WTC11 (cell line): ENCODE results near the gene ITGA11. TPM values are rescaled to one million over a fixed set of nuclear protein-coding genes. Genes with fewer than 3 reads are reported as not detected.

Experiments used
- ATAC-seq: fragments of 200-7000 bp; cut with Tn5 transposase; 2 replicates; pipeline ENCODE4 v1.10.0; 2021; ENCODE audit warnings: mild to moderate bottlenecking, moderate library complexity
- CTCF ChIA-PET: fragments of 300-600 bp; sonication (Branson Sonifier 250); formaldehyde crosslinking; loops from one replicate; lab custom pipeline; 2021; ENCODE audit warnings: antibody characterized with exemption; lab: Charles Lee
- POLR2A ChIA-PET: fragments of 350-600 bp; sonication (Branson Sonifier 250); formaldehyde crosslinking; loops from one replicate; lab custom pipeline; 2021; ENCODE audit warnings: antibody characterized with exemption; lab: Charles Lee
- DNase-seq: peaks from one replicate; pipeline ENCODE4 v3.0.0; 2021; ENCODE audit warnings: low spot score
- H3K27ac Mint-ChIP-seq: 2 replicates; pipeline ENCODE4 v1.8.0; 2021; ENCODE audit warnings: mixed read lengths
- H3K27me3 Mint-ChIP-seq: 2 replicates; pipeline ENCODE4 v1.8.0; 2021; ENCODE audit warnings: low read depth, mild to moderate bottlenecking, moderate library complexity, mixed read lengths
- H3K36me3 Mint-ChIP-seq: 2 replicates; pipeline ENCODE4 v1.8.0; 2021; ENCODE audit warnings: mixed read lengths
- H3K4me1 Mint-ChIP-seq: 2 replicates; pipeline ENCODE4 v1.8.0; 2022; ENCODE audit warnings: mixed read lengths
- H3K4me3 Mint-ChIP-seq: 2 replicates; pipeline ENCODE4 v1.8.0; 2021; ENCODE audit warnings: mild to moderate bottlenecking, moderate library complexity, mixed read lengths
- H3K9me3 Mint-ChIP-seq: 2 replicates; pipeline ENCODE4 v1.8.0; 2021; ENCODE audit warnings: mixed read lengths
- AR ChIP-seq: fragments of 250-450 bp; sonication (Bioruptor Pico); IDR thresholded peaks from 2 replicates; pipeline ENCODE4 v1.9.0; 2021; ENCODE audit warnings: mild to moderate bottlenecking
- CREM ChIP-seq: sonication (generic); formaldehyde crosslinking; IDR thresholded peaks from 2 replicates; pipeline ENCODE4 v1.8.1; 2022; ENCODE audit warnings: mild to moderate bottlenecking, missing genetic modification reagents, moderate library complexity
- CTCF ChIP-seq: fragments of 200-600 bp; IDR thresholded peaks from 2 replicates; pipeline ENCODE4 v1.8.0; 2022; ENCODE audit warnings: antibody characterized with exemption
- E2F1 ChIP-seq: sonication (generic); formaldehyde crosslinking; IDR thresholded peaks from 2 replicates; pipeline ENCODE4 v1.8.0; 2022; ENCODE audit warnings: mild to moderate bottlenecking, missing genetic modification reagents
- E2F5 ChIP-seq: sonication (generic); formaldehyde crosslinking; IDR thresholded peaks from 2 replicates; pipeline ENCODE4 v1.8.1; 2022; ENCODE audit warnings: mild to moderate bottlenecking, moderate library complexity, missing genetic modification reagents
- EMX1 ChIP-seq: fragments of 250-450 bp; sonication (Bioruptor Pico); IDR thresholded peaks from 2 replicates; pipeline ENCODE4 v1.8.0; 2021; ENCODE audit warnings: mild to moderate bottlenecking
- ESRRA ChIP-seq: sonication (generic); formaldehyde crosslinking; IDR thresholded peaks from 2 replicates; pipeline ENCODE4 v1.8.1; 2022; ENCODE audit warnings: mild to moderate bottlenecking, missing genetic modification reagents, borderline replicate concordance
- FOXP4 ChIP-seq: sonication (generic); formaldehyde crosslinking; IDR thresholded peaks from 2 replicates; pipeline ENCODE4 v1.8.0; 2022; ENCODE audit warnings: mild to moderate bottlenecking, missing genetic modification reagents
- GTF2I ChIP-seq: fragments of 250-450 bp; sonication (Bioruptor Pico); conservative IDR thresholded peaks from 2 replicates; pipeline ENCODE4 v1.4.0; 2021; ENCODE audit warnings: mild to moderate bottlenecking
- MLX ChIP-seq: sonication (generic); formaldehyde crosslinking; IDR thresholded peaks from 2 replicates; pipeline ENCODE4 v1.8.1; 2023; ENCODE audit warnings: mild to moderate bottlenecking, missing genetic modification reagents, moderate library complexity
- MYBL2 ChIP-seq: sonication (generic); formaldehyde crosslinking; IDR thresholded peaks from 2 replicates; pipeline ENCODE4 v1.8.1; 2023; ENCODE audit warnings: mild to moderate bottlenecking, moderate library complexity, missing genetic modification reagents
- NR2C2 ChIP-seq: sonication (generic); formaldehyde crosslinking; IDR thresholded peaks from 2 replicates; pipeline ENCODE4 v1.8.0; 2022; ENCODE audit warnings: mild to moderate bottlenecking, missing genetic modification reagents
- SMAD3 ChIP-seq: sonication (generic); formaldehyde crosslinking; IDR thresholded peaks from 2 replicates; pipeline ENCODE4 v1.8.0; 2022; ENCODE audit warnings: missing genetic modification reagents, mild to moderate bottlenecking, borderline replicate concordance
- TCF7 ChIP-seq: sonication (generic); formaldehyde crosslinking; IDR thresholded peaks from 2 replicates; pipeline ENCODE4 v1.8.0; 2022; ENCODE audit warnings: mild to moderate bottlenecking, low read depth, missing genetic modification reagents, moderate library complexity
- TP53 ChIP-seq: sonication (generic); formaldehyde crosslinking; IDR thresholded peaks from 2 replicates; pipeline ENCODE4 v1.8.1; 2023; ENCODE audit warnings: mild to moderate bottlenecking, missing genetic modification reagents
- USF1 ChIP-seq: sonication (generic); formaldehyde crosslinking; IDR thresholded peaks from 2 replicates; pipeline ENCODE4 v1.8.0; 2022; ENCODE audit warnings: mild to moderate bottlenecking, missing genetic modification reagents
- ZNF138 ChIP-seq: sonication (generic); formaldehyde crosslinking; conservative IDR thresholded peaks from 2 replicates; pipeline ENCODE4 v1.8.1; 2022; ENCODE audit warnings: mild to moderate bottlenecking, moderate library complexity, missing genetic modification reagents
- ZNF219 ChIP-seq: sonication (generic); formaldehyde crosslinking; IDR thresholded peaks from 2 replicates; pipeline ENCODE4 v1.8.0; 2023; ENCODE audit warnings: missing genetic modification reagents, mild to moderate bottlenecking, borderline replicate concordance
- ZNF263 ChIP-seq: sonication (generic); formaldehyde crosslinking; IDR thresholded peaks from 2 replicates; pipeline ENCODE4 v1.8.1; 2022; ENCODE audit warnings: low read depth, mild to moderate bottlenecking, moderate library complexity, missing genetic modification reagents
- total RNA-seq: library from RNA; stranded (reverse); gene quantifications from 3 replicates; pipeline ENCODE4 v1.2.3, GENCODE V29; 2021

ITGA11 gene
- total RNA-seq, 1 experiment from 2014 or later = 0.15 TPM

- TF ChIP-seq MLX (CRISPR knock-in tag) (no peak), EMX1 (CRISPR knock-in tag) (no peak), USF1 (CRISPR knock-in tag) (no peak), ZNF263 (no peak), AR (CRISPR knock-in tag) (no peak), CTCF (no peak), FOXP4 (CRISPR knock-in tag) (no peak), NR2C2 (CRISPR knock-in tag) (no peak), CREM (CRISPR knock-in tag) (no peak), E2F5 (CRISPR knock-in tag) (no peak), TP53 (CRISPR knock-in tag) (no peak), GTF2I (CRISPR knock-in tag) (no peak), ZNF138 (CRISPR knock-in tag) (no peak), MYBL2 (CRISPR knock-in tag) (no peak), TCF7 (CRISPR knock-in tag) (no peak), E2F1 (no peak), SMAD3 (CRISPR knock-in tag) (no peak), ZNF219 (no peak), ESRRA (CRISPR knock-in tag) (no peak)
- TF ChIP-seq, all 79 proteins: peak for 0
- Mint-ChIP-seq H3K9me3 (no peaks in the 10 kb centered on the region), H3K4me1 (peaks cover 23% of the 10 kb centered on the region), H3K27ac (no peak overlapping the region), H3K27me3 (peaks cover 8% of the 10 kb centered on the region), H3K36me3 (no peaks in the 10 kb centered on the region), H3K4me3 (no peak overlapping the region)
- ChIA-PET POLR2A (interaction anchor here (0.6 kb wide), 1 partner anchor 55 kb away, joined by 3 read pairs; no protein-coding TSS in a partner anchor), CTCF (interaction anchor here (0.9 to 2.7 kb wide), 5 partner anchors 11 to 256 kb away, joined by 3 to 6 read pairs (median 3); no protein-coding TSS in a partner anchor)
- DNase-seq (no peak), ATAC-seq (no peak)
Observed at GRCh38 chr15:68417897-68418296, 14.1 kb downstream of the ITGA11 start.
